Keratinocyte (primary cell): ENCODE data around the gene TNS2. TPM values are rescaled to one million over a fixed set of nuclear protein-coding genes. Genes with fewer than 3 reads are reported as not detected.
A peak's percentile ranks its signal among the peaks of the same experiment; 100 is the strongest.

Experiments used
- DNase-seq: peaks from one replicate; pipeline ENCODE4 v3.0.0-alpha.2; 2011; ENCODE audit warnings: low read depth, missing footprints, low spot score
- FAIRE-seq: peaks from 2 replicates; lab custom pipeline; 2011; peaks lifted over from hg19 to GRCh38; lab: Jason Lieb, UNC
- H2AFZ ChIP-seq: 2 replicates; pipeline ENCODE4 v1.6.0; 2012; ENCODE audit warnings: low read length, control low read depth, inconsistent platforms; ENCODE audit not compliant: control insufficient read depth
- H3K27ac ChIP-seq: 2 replicates; pipeline ENCODE4 v1.5.1; 2011; ENCODE audit warnings: low read length; ENCODE audit not compliant: control insufficient read depth, insufficient read depth
- H3K27me3 ChIP-seq: 3 replicates; pipeline ENCODE4 v1.6.0; 2011; ENCODE audit warnings: low read length; ENCODE audit not compliant: control insufficient read depth, insufficient read depth; ENCODE audit errors: extremely low read depth
- H3K36me3 ChIP-seq, 2 experiments: 2 replicates in 1 of 2; 3 replicates in 1 of 2; pipeline ENCODE4 v1.5.1; 2011; ENCODE audit warnings: low read length in 2 of 2, mild to moderate bottlenecking in 1 of 2; ENCODE audit not compliant: control insufficient read depth in 2 of 2, insufficient read depth in 2 of 2; ENCODE audit errors: extremely low read depth in 1 of 2
- H3K4me1 ChIP-seq: 3 replicates; pipeline ENCODE4 v1.5.1; 2011; ENCODE audit warnings: low read length; ENCODE audit not compliant: control insufficient read depth, insufficient read depth; ENCODE audit errors: extremely low read depth
- H3K4me2 ChIP-seq: 3 replicates; pipeline ENCODE4 v1.6.0; 2011; ENCODE audit warnings: low read depth, low read length; ENCODE audit not compliant: control insufficient read depth, insufficient read depth; ENCODE audit errors: extremely low read depth
- H3K4me3 ChIP-seq, 3 experiments: fragments of 200-600 bp in 1 of 3; sonication (generic) in 1 of 3; 2 replicates in 2 of 3; 3 replicates in 1 of 3; pipeline ENCODE4 v1.5.1; 2011 to 2016; ENCODE audit warnings: low read length in 3 of 3, mild to moderate bottlenecking in 3 of 3, control low read depth in 2 of 3, inconsistent platforms in 1 of 3, low read depth in 1 of 3, mixed read lengths in 1 of 3, mixed run types in 1 of 3, moderate library complexity in 1 of 3; ENCODE audit not compliant: control insufficient read depth in 2 of 3, insufficient read depth in 2 of 3; ENCODE audit errors: extremely low read depth in 1 of 3
- H3K79me2 ChIP-seq: 2 replicates; pipeline ENCODE4 v1.6.0; 2012; ENCODE audit warnings: low read length; ENCODE audit not compliant: control insufficient read depth, insufficient read depth
- H3K9ac ChIP-seq: 3 replicates; pipeline ENCODE4 v1.6.0; 2011; ENCODE audit warnings: low read length; ENCODE audit not compliant: control insufficient read depth, insufficient read depth; ENCODE audit errors: extremely low read depth
- H3K9me1 ChIP-seq: 3 replicates; pipeline ENCODE4 v1.6.0; 2011; ENCODE audit warnings: low read length; ENCODE audit not compliant: control insufficient read depth, insufficient read depth; ENCODE audit errors: extremely low read depth
- H3K9me3 ChIP-seq: 2 replicates; pipeline ENCODE4 v1.5.1; 2012; ENCODE audit warnings: low read depth, low read length; ENCODE audit not compliant: control insufficient read depth
- H4K20me1 ChIP-seq: 3 replicates; pipeline ENCODE4 v1.6.0; 2011; ENCODE audit warnings: low read length; ENCODE audit not compliant: control insufficient read depth, insufficient read depth; ENCODE audit errors: extremely low read depth
- CTCF ChIP-seq, 3 experiments: IDR thresholded peaks in 1 of 3; conservative IDR thresholded peaks in 1 of 3; optimal IDR thresholded peaks in 1 of 3; 2 replicates in 2 of 3; 3 replicates in 1 of 3; pipeline versions ENCODE3 to v1.5.1; 2011; ENCODE audit warnings: low read length in 3 of 3, mild to moderate bottlenecking in 3 of 3, moderate library complexity in 2 of 3, control low read depth in 1 of 3, inconsistent platforms in 1 of 3; ENCODE audit not compliant: insufficient read depth in 2 of 3; ENCODE audit errors: extremely low read depth in 1 of 3
- EZH2 ChIP-seq: IDR thresholded peaks from one replicate; pipeline ENCODE4 v1.6.1; 2012; ENCODE audit warnings: inconsistent platforms, mild to moderate bottlenecking, low read length, moderate library complexity
- dilution Hi-C: fragments of 300-500 bp; cut with MboI; formaldehyde crosslinking; loops from one replicate; pipeline ENCODE4 v1.7.0; 2020; ENCODE audit warnings: low sequenced_read_pairs; ENCODE audit not compliant: extremely low pct_ligation_motif_present
- polyA plus RNA-seq, 5 experiments: library from polyadenylated mRNA; depleted of rRNA in 3 of 5; stranded (reverse) in 3 of 5; stranded (forward) in 1 of 5; unstranded in 1 of 5; fragments of >200 nt; gene quantifications; 1 replicate in 1 of 5; 2 replicates in 3 of 5; 3 replicates in 1 of 5; pipeline versions ENCODE4 v1.2.1 to v1.2.3, GENCODE V29; 2011 to 2012; ENCODE audit warnings: missing spikeins in 2 of 5, low read depth in 1 of 5, low replicate concordance in 1 of 5

The TNS2 gene
- polyA plus RNA-seq, 1 donor (not counting 4 experiments of a cell fraction or from before 2014, with no cell fraction given), result 0.80 TPM

GRCh38 chr12:53097207-53097563, 47.3 kb downstream of the TNS2 start:
- Histone ChIP-seq H3K9me1 (no peaks in the 10 kb centered on the region), H3K4me3 (peak overlapping the region; percentile 48 to 76 (median 74)), H4K20me1 (no peaks in the 10 kb centered on the region), H3K27ac (peak overlapping the region; percentile 84), H2AFZ (peak overlapping the region; percentile 89), H3K79me2 (no peaks in the 10 kb centered on the region), H3K27me3 (no peaks in the 10 kb centered on the region), H3K4me1 (peaks cover 32% of the 10 kb centered on the region), H3K9ac (peak overlapping the region; percentile 48), H3K4me2 (peak overlapping the region; percentile 99), H3K9me3 (no peaks in the 10 kb centered on the region), H3K36me3 (no peaks in the 10 kb centered on the region)
- dilution Hi-C loops, result no loop called here
- no peak for FAIRE-seq
- no peak for DNase-seq
- no peak for TF ChIP-seq EZH2
- no peak for TF ChIP-seq CTCF (optimal IDR thresholded peaks at IDR 0.05 in 1 of 3, IDR thresholded peaks at IDR 0.05 in 1 of 3, conservative IDR thresholded peaks at IDR 0.05 in 1 of 3; ENCODE audit: extremely low read depth in 1 of 3, insufficient read depth in 2 of 3, low read length in 3 of 3)

GRCh38 chr12:53097564-53098353, 47.9 kb downstream of the TNS2 start, which contains the start of gene IGFBP6:
IGFBP6 (plus strand) TSS chr12:53097667; CDS start chr12:53097718, 51 bp downstream.
- peak within 1 kb of the TSS; percentile 99 for H3K4me2 ChIP-seq
- peak within 1 kb of the TSS; percentile 48 for H3K9ac ChIP-seq
- TF ChIP-seq CTCF (optimal IDR thresholded peaks at IDR 0.05 in 1 of 3, IDR thresholded peaks at IDR 0.05 in 1 of 3, conservative IDR thresholded peaks at IDR 0.05 in 1 of 3; ENCODE audit: extremely low read depth in 1 of 3, insufficient read depth in 2 of 3, low read length in 3 of 3), result no peak
- TF ChIP-seq EZH2, result no peak
- FAIRE-seq, result no peak
- dilution Hi-C loops, result no loop called here
- H3K9me1 ChIP-seq, result no peaks in the 10 kb centered on the region
- H4K20me1 ChIP-seq, result no peaks in the 10 kb centered on the region
- H3K27me3 ChIP-seq, result no peaks in the 10 kb centered on the region
- peak within 1 kb of the TSS; percentile 84 for H3K27ac ChIP-seq
- H3K4me3 ChIP-seq, result peak within 1 kb of the TSS; percentile 48 to 76 (median 74)
- no peak for DNase-seq
- no peaks in the 10 kb centered on the region for H3K9me3 ChIP-seq
- H3K4me1 ChIP-seq, result peaks cover 32% of the 10 kb centered on the region
- H2AFZ ChIP-seq, result peak within 1 kb of the TSS; percentile 89
- H3K79me2 ChIP-seq, result no peaks in the 10 kb centered on the region
- H3K36me3 ChIP-seq, result no peaks in the 10 kb centered on the region
